ENCODE data around the gene TLR10. TPM values are rescaled to one million over a fixed set of nuclear protein-coding genes. Genes with fewer than 3 reads are reported as not detected.

Gene TLR10
- total and polyA plus RNA-seq, 9 of the 15 experiments (the other 6 are each of a cell fraction or from before 2014, with no cell fraction given) = 0.03 to 0.05 TPM; not detected in 7

- FAIRE-seq = no peak
- no peaks in the 10 kb centered on the region for H3K79me2 ChIP-seq (ENCODE audit: control insufficient read depth, insufficient read depth, low read length)
Observed at GRCh38 chr4:38780833-38781484, 1.8 kb downstream of the TLR10 start.

More at GRCh38 chr4:38780833-38781484, 1.8 kb downstream of the TLR10 start:
- no peak overlapping the region for H3K4me2 ChIP-seq (ENCODE audit: insufficient read depth, low read length)
- H3K4me1 ChIP-seq (replicated peaks in 1 of 2; ENCODE audit: control insufficient read depth in 2 of 2, insufficient read depth in 2 of 2, low read length in 2 of 2) = no peaks in the 10 kb centered on the region
- no peak overlapping the region for H3K9ac ChIP-seq (ENCODE audit: insufficient read depth in 1 of 2, low read depth in 2 of 2, low read length in 2 of 2)
- intact Hi-C loops (cut with micrococcal nuclease) (loop anchor here (5.0 kb wide), 1 partner anchor 76 kb away; the partner anchor contains the start of gene TLR6), in situ Hi-C loops (cut with MboI) (no loop called here)
- CTCF ChIA-PET (ENCODE audit: low intra/inter-chr PET ratio) = no interaction called here
- no peak for TF ChIP-seq AFF4 (CRISPR knock-in tag; IDR thresholded peaks at IDR 0.05)
- POLR2A ChIA-PET = no interaction called here
- 21% methylated on average over 4 of the region's 4 CpGs for WGBS (ENCODE audit: insufficient coverage, low coverage, missing lambda C conversion rate)
- no peaks in the 10 kb centered on the region for H4K20me1 ChIP-seq (replicated peaks; ENCODE audit: control insufficient read depth, insufficient read depth, low read length)
- no peaks in the 10 kb centered on the region for H3K9me1 ChIP-seq (ENCODE audit: control insufficient read depth, insufficient read depth, low read length)
- H3K27me3 ChIP-seq (ENCODE audit: control insufficient read depth in 2 of 2, insufficient read depth in 2 of 2, low read length in 2 of 2) = peaks cover 0 to 9% of the 10 kb centered on the region in 2 experiments; a peak in 3 of 5 replicates
- H3K9me3 ChIP-seq (replicated peaks; ENCODE audit: control insufficient read depth, insufficient read depth, low read depth, low read length) = no peaks in the 10 kb centered on the region
- no peak overlapping the region for H3K4me3 ChIP-seq
- DNase-seq (ENCODE audit: extremely low read depth in 1 of 4, low spot score in 3 of 4) = no peak
- BruUV-seq (replicated peaks) = no TSS peak
- no peaks in the 10 kb centered on the region for H3K36me3 ChIP-seq (ENCODE audit: control insufficient read depth, insufficient read depth, low read length)
- no peak overlapping the region for H3K27ac ChIP-seq (ENCODE audit: extremely low read depth, low read depth, low read length)
- H2AFZ ChIP-seq (ENCODE audit: low read depth, low read length) = no peak overlapping the region
- no peak for ATAC-seq

All from K562 (cell line).